Trophoblast cell (in vitro differentiated cells and primary cell): Measurements from ENCODE around the gene RAP1B.
A peak's percentile ranks its signal among the peaks of the same experiment; 100 is the strongest.

Experiments used
- DNase-seq, 2 donors: peaks; one replicate each; pipeline ENCODE4 v3.0.0-alpha.2; 2016
- H2AFZ ChIP-seq: 2 replicates; pipeline ENCODE4 v1.6.1; 2013; ENCODE audit warnings: low read length, moderate library complexity, mild to moderate bottlenecking; ENCODE audit not compliant: insufficient read depth, poor library complexity
- H2AK5ac ChIP-seq: 2 replicates; pipeline ENCODE4 v1.6.1; 2013; ENCODE audit warnings: mild to moderate bottlenecking, low read length
- H2BK120ac ChIP-seq: 2 replicates; pipeline ENCODE4 v1.6.1; 2013; ENCODE audit warnings: low read length, mild to moderate bottlenecking, moderate library complexity; ENCODE audit not compliant: insufficient read depth, poor library complexity
- H2BK12ac ChIP-seq: 2 replicates; pipeline ENCODE4 v1.6.1; 2013; ENCODE audit warnings: mild to moderate bottlenecking, low read length, moderate library complexity
- H2BK5ac ChIP-seq: 2 replicates; pipeline ENCODE4 v1.6.1; 2013; ENCODE audit warnings: low read length, low read depth, moderate library complexity, mild to moderate bottlenecking; ENCODE audit not compliant: poor library complexity
- H3K14ac ChIP-seq: 2 replicates; pipeline ENCODE4 v1.6.1; 2013; ENCODE audit warnings: mild to moderate bottlenecking, low read length
- H3K18ac ChIP-seq: 2 replicates; pipeline ENCODE4 v1.6.1; 2013; ENCODE audit warnings: mild to moderate bottlenecking, low read length
- H3K23ac ChIP-seq: 2 replicates; pipeline ENCODE4 v1.6.1; 2013; ENCODE audit warnings: low read length
- H3K27ac ChIP-seq: 2 replicates; pipeline ENCODE4 v1.5.1; 2013; ENCODE audit warnings: low read depth, mild to moderate bottlenecking, inconsistent platforms, low read length, moderate library complexity
- H3K27me3 ChIP-seq: 2 replicates; pipeline ENCODE4 v1.6.1; 2013; ENCODE audit warnings: inconsistent platforms, mild to moderate bottlenecking, low read length, moderate library complexity; ENCODE audit not compliant: insufficient read depth
- H3K36me3 ChIP-seq, 2 experiments: 1 replicate in 1 of 2; 2 replicates in 1 of 2; pipeline ENCODE4 v1.6.1; 2013; ENCODE audit warnings: low read length in 2 of 2, mild to moderate bottlenecking in 2 of 2, moderate library complexity in 1 of 2; ENCODE audit not compliant: insufficient read depth in 2 of 2, control insufficient read depth in 1 of 2
- H3K4ac ChIP-seq: 2 replicates; pipeline ENCODE4 v1.6.1; 2013; ENCODE audit warnings: low read depth, mild to moderate bottlenecking, low read length, moderate library complexity
- H3K4me1 ChIP-seq, 2 experiments: 1 replicate in 1 of 2; 2 replicates in 1 of 2; pipeline ENCODE4 v1.6.1; 2013; ENCODE audit warnings: low read length in 2 of 2, mild to moderate bottlenecking in 2 of 2, moderate library complexity in 1 of 2; ENCODE audit not compliant: insufficient read depth in 2 of 2, control insufficient read depth in 1 of 2
- H3K4me2 ChIP-seq: 2 replicates; pipeline ENCODE4 v1.6.1; 2013; ENCODE audit warnings: inconsistent platforms, mild to moderate bottlenecking, low read length, moderate library complexity
- H3K4me3 ChIP-seq: 2 replicates; pipeline ENCODE4 v1.5.1; 2013; ENCODE audit warnings: mild to moderate bottlenecking, low read depth, low read length, inconsistent platforms
- H3K79me1 ChIP-seq: one replicate; pipeline ENCODE4 v1.6.1; 2013; ENCODE audit warnings: low read length
- H3K79me2 ChIP-seq: 2 replicates; pipeline ENCODE4 v1.6.1; 2013; ENCODE audit warnings: low read length, mild to moderate bottlenecking; ENCODE audit not compliant: control insufficient read depth, insufficient read depth, poor library complexity
- H3K9ac ChIP-seq: 2 replicates; pipeline ENCODE4 v1.6.1; 2013; ENCODE audit warnings: mild to moderate bottlenecking, low read length
- H3K9me3 ChIP-seq: 2 replicates; pipeline ENCODE4 v1.6.1; 2013; ENCODE audit warnings: low read depth, mild to moderate bottlenecking, control low read depth, inconsistent platforms, low read length; ENCODE audit not compliant: insufficient read depth
- H4K12ac ChIP-seq: 2 replicates; pipeline ENCODE4 v1.6.1; 2013; ENCODE audit warnings: low read depth, mild to moderate bottlenecking, low read length, moderate library complexity
- H4K8ac ChIP-seq: 2 replicates; pipeline ENCODE4 v1.6.1; 2013; ENCODE audit warnings: low read depth, mild to moderate bottlenecking, low read length, moderate library complexity
- H4K91ac ChIP-seq: one replicate; pipeline ENCODE4 v1.6.1; 2013; ENCODE audit warnings: low read depth, mild to moderate bottlenecking, low read length, moderate library complexity
- WGBS: extraction: QIAGEN DNeasy Blood & Tissue Kit; methylation state at CpG from one replicate; pipeline ENCODE4 v1.1.7; 2013; ENCODE audit warnings: missing lambda C conversion rate; ENCODE audit not compliant: insufficient read length, insufficient coverage; ENCODE audit errors: extremely low coverage; 5-methylcytosine and 5-hydroxymethylcytosine counted together

RAP1B gene

GRCh38 chr12:68595241-68595640, 15.5 kb upstream of the RAP1B start:
- H3K4me2 ChIP-seq, result no peak overlapping the region
- no peak overlapping the region for H3K9ac ChIP-seq
- H3K27ac ChIP-seq, result no peak overlapping the region
- H3K79me1 ChIP-seq, result no peaks in the 10 kb centered on the region
- no peak overlapping the region for H3K23ac ChIP-seq
- no peak overlapping the region for H3K4ac ChIP-seq
- H3K4me1 ChIP-seq, result no peaks in the 10 kb centered on the region
- no peaks in the 10 kb centered on the region for H3K27me3 ChIP-seq
- no peak overlapping the region for H3K18ac ChIP-seq
- no peaks in the 10 kb centered on the region for H3K79me2 ChIP-seq
- DNase-seq, result no peak
- H2BK12ac ChIP-seq, result no peak overlapping the region
- H2BK120ac ChIP-seq, result no peak overlapping the region
- H2AFZ ChIP-seq, result no peak overlapping the region
- H2AK5ac ChIP-seq, result no peak overlapping the region
- no peak overlapping the region for H4K12ac ChIP-seq
- H4K8ac ChIP-seq, result no peak overlapping the region
- no peaks in the 10 kb centered on the region for H3K36me3 ChIP-seq
- no peak overlapping the region for H2BK5ac ChIP-seq
- H3K14ac ChIP-seq, result no peak overlapping the region
- peaks cover 4% of the 10 kb centered on the region for H3K9me3 ChIP-seq
- WGBS, result no CpG with 5 or more reads among the region's 4 CpGs
- H4K91ac ChIP-seq, result no peak overlapping the region
- no peak overlapping the region for H3K4me3 ChIP-seq

DNA sequence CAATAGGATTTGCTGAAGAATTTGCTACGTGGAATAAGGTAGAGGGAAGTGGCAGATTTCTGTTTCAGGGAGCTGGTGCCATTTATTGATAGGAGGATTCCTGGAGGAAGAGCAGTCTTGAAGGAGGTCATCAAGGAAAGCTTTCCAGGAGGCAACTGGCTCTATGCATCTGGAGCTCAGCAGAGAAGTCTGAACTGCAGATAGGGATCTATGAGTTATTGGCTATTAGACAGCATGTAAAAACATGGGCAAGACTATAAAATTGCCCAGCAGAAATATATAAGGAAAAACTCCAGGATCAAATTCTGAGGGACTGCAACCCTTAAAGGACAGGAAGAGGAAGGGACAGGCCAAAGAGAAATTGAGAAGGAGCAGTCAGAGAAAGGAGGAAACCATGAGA, 8.9 kb upstream of the RAP1B start:
- Histone ChIP-seq H3K18ac (no peak overlapping the region), H2BK5ac (no peak overlapping the region)

DNA sequence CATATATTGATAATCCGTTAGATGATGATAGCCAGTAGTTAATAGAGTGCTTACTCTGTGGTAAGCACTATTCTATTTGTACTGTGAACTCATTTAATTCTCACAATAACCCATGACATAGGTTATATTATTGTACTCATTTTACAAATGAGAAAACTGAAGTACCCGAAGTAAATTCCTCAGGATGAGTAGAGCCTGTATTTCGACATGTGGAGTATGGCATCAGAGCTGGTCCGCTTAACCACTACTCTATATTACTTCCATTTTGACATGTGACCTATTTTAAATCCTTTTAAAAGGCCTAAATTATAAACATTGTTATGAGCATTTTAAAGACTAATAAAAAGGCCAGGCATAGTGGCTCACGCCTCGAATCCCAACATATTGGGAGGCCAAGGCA, 8.0 kb upstream of the RAP1B start:
- Histone ChIP-seq H3K23ac (no peak overlapping the region), H3K4me1 (no peaks in the 10 kb centered on the region)

More for the DNA sequence above, 8.9 kb upstream of the RAP1B start:
- Histone ChIP-seq H4K8ac (no peak overlapping the region), H2BK12ac (no peak overlapping the region), H2AK5ac (no peak overlapping the region), H2BK120ac (no peak overlapping the region), H3K4me3 (no peak overlapping the region), H3K23ac (no peak overlapping the region), H4K91ac (no peak overlapping the region), H3K79me2 (no peaks in the 10 kb centered on the region), H3K36me3 (no peaks in the 10 kb centered on the region), H2AFZ (no peak overlapping the region), H3K27ac (no peak overlapping the region), H3K4me2 (no peak overlapping the region), H3K4ac (no peak overlapping the region), H3K9ac (no peak overlapping the region), H3K27me3 (no peaks in the 10 kb centered on the region), H3K14ac (no peak overlapping the region), H3K4me1 (no peaks in the 10 kb centered on the region), H3K79me1 (no peaks in the 10 kb centered on the region), H3K9me3 (no peaks in the 10 kb centered on the region), H4K12ac (no peak overlapping the region)
- no CpG with 5 or more reads among the region's 1 CpG for WGBS
- no peak for DNase-seq

GRCh38 chr12:68608191-68608590, 2.5 kb upstream of the RAP1B start:
- H4K91ac ChIP-seq, result no peak overlapping the region
- peak in 1 of 2 donors; percentile 63 for DNase-seq
- H3K18ac ChIP-seq, result no peak overlapping the region
- no peak overlapping the region for H3K4ac ChIP-seq
- H3K36me3 ChIP-seq, result peaks cover 0 to 2% of the 10 kb centered on the region in 2 experiments
- H3K27me3 ChIP-seq, result no peaks in the 10 kb centered on the region
- peak overlapping the region; percentile 39 for H3K27ac ChIP-seq
- peaks cover 0 to 3% of the 10 kb centered on the region in 2 experiments for H3K4me1 ChIP-seq
- peaks cover 13% of the 10 kb centered on the region for H3K79me1 ChIP-seq
- no peak overlapping the region for H3K4me2 ChIP-seq
- H3K14ac ChIP-seq, result no peak overlapping the region
- H2BK5ac ChIP-seq, result no peak overlapping the region
- no peak overlapping the region for H4K8ac ChIP-seq
- no peak overlapping the region for H2AK5ac ChIP-seq
- no peak overlapping the region for H4K12ac ChIP-seq
- no peak overlapping the region for H3K23ac ChIP-seq
- H3K4me3 ChIP-seq, result no peak overlapping the region
- no peaks in the 10 kb centered on the region for H3K9me3 ChIP-seq
- WGBS, result no CpG with 5 or more reads among the region's 2 CpGs
- H2BK12ac ChIP-seq, result no peak overlapping the region
- H2BK120ac ChIP-seq, result no peak overlapping the region
- no peak overlapping the region for H3K9ac ChIP-seq
- peaks cover 14% of the 10 kb centered on the region for H3K79me2 ChIP-seq
- H2AFZ ChIP-seq, result no peak overlapping the region

More for the DNA sequence above, 8.0 kb upstream of the RAP1B start:
- no peak overlapping the region for H4K12ac ChIP-seq
- no CpG with 5 or more reads among the region's 6 CpGs for WGBS
- no peaks in the 10 kb centered on the region for H3K79me2 ChIP-seq
- no peak overlapping the region for H2AFZ ChIP-seq
- no peak overlapping the region for H2AK5ac ChIP-seq
- H4K91ac ChIP-seq, result no peak overlapping the region
- H3K9me3 ChIP-seq, result no peaks in the 10 kb centered on the region
- H3K79me1 ChIP-seq, result no peaks in the 10 kb centered on the region
- H3K4me2 ChIP-seq, result no peak overlapping the region
- H3K4me3 ChIP-seq, result no peak overlapping the region
- H2BK5ac ChIP-seq, result no peak overlapping the region
- no peak for DNase-seq
- H3K36me3 ChIP-seq, result no peaks in the 10 kb centered on the region
- H2BK120ac ChIP-seq, result no peak overlapping the region
- H3K27ac ChIP-seq, result no peak overlapping the region
- H4K8ac ChIP-seq, result no peak overlapping the region
- H3K14ac ChIP-seq, result no peak overlapping the region
- H3K27me3 ChIP-seq, result no peaks in the 10 kb centered on the region
- H3K9ac ChIP-seq, result no peak overlapping the region
- H3K18ac ChIP-seq, result no peak overlapping the region
- no peak overlapping the region for H3K4ac ChIP-seq
- H2BK12ac ChIP-seq, result no peak overlapping the region
